Stimulated activated CD8-positive, alpha-beta memory T cell treated with anti-CD3 and anti-CD28 coated beads, Interleukin-4, amount 100 ng/mL, for 48 hours (primary cell): ENCODE results near the gene FUT2.

Source experiments
- DNase-seq: peaks from one replicate; pipeline ENCODE4 v3.0.0-alpha.2; 2020

Gene FUT2

GRCh38 chr19:48755084-48755641, 59.4 kb downstream of the FUT2 start, which contains the start of gene FGF21:
Gene FGF21, plus strand, starts transcription at chr19:48755524. Its CDS starts 713 bp downstream, at chr19:48756237.
- no peak for DNase-seq
